ENCODE measurements around the gene NKPD1.

The NKPD1 gene

GRCh38 chr19:45202637-45203036, 41.9 kb upstream of the NKPD1 start:
- Histone ChIP-seq H4K20me1 (ENCODE audit: insufficient read depth, low read length) (no peaks in the 10 kb centered on the region), H3K36me3 (replicated peaks; ENCODE audit: low read depth, low read length) (no peaks in the 10 kb centered on the region), H3K4me3 (ENCODE audit: low read length) (no peak overlapping the region), H3K4me1 (ENCODE audit: low read length) (no peaks in the 10 kb centered on the region), H3K4me2 (ENCODE audit: low read length) (no peak overlapping the region), H2AFZ (ENCODE audit: low read depth, low read length) (no peak overlapping the region), H3K79me2 (ENCODE audit: low read length) (no peaks in the 10 kb centered on the region), H3K9ac (ENCODE audit: low read length) (no peak overlapping the region), H3K27me3 (ENCODE audit: low read depth, low read length) (peaks cover 10% of the 10 kb centered on the region; the same call in 1 of the 2 replicates), H3K27ac (ENCODE audit: low read length) (no peak overlapping the region), H3K9me3 (ENCODE audit: insufficient read depth, low read length) (no peaks in the 10 kb centered on the region)
- TF ChIP-seq EZH2phosphoT487 (IDR thresholded peaks at IDR 0.05; ENCODE audit: low read depth) (no peak), CTCF (IDR thresholded peaks at IDR 0.05; ENCODE audit: low read depth, low read length) (no peak)

DNA sequence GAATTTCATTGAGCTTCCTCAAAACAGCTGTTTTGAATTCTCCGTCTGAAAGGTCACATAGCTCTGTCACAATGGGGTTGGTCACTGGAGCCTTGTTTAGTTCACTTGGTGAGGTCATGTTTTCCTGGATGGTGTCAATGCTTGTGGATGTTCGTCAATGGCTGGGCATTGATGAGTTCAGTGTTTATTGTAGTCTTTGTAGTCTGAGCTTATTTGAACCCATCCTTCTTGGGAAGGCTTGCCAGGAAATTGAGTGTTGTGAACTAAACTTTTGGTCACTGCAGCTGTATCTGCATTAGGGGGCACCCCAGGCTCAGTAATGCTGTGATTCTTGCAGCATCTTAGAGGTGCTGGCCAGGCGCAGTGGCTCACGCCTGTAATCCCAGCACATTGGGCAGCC, 39.8 kb upstream of the NKPD1 start:
- Histone ChIP-seq H3K27me3 (ENCODE audit: low read depth, low read length) (peaks cover 8% of the 10 kb centered on the region; the same call in 1 of the 2 replicates), H3K4me3 (ENCODE audit: low read length) (no peak overlapping the region), H2AFZ (ENCODE audit: low read depth, low read length) (no peak overlapping the region), H3K9me3 (ENCODE audit: insufficient read depth, low read length) (no peaks in the 10 kb centered on the region), H3K36me3 (replicated peaks; ENCODE audit: low read depth, low read length) (no peaks in the 10 kb centered on the region), H3K4me2 (ENCODE audit: low read length) (no peak overlapping the region), H4K20me1 (ENCODE audit: insufficient read depth, low read length) (no peaks in the 10 kb centered on the region), H3K4me1 (ENCODE audit: low read length) (no peaks in the 10 kb centered on the region), H3K79me2 (ENCODE audit: low read length) (no peaks in the 10 kb centered on the region), H3K9ac (ENCODE audit: low read length) (no peak overlapping the region), H3K27ac (ENCODE audit: low read length) (no peak overlapping the region)
- TF ChIP-seq CTCF (IDR thresholded peaks at IDR 0.05; ENCODE audit: low read depth, low read length) (peak; percentile 13; the same call in 1 of the 2 replicates), EZH2phosphoT487 (IDR thresholded peaks at IDR 0.05; ENCODE audit: low read depth) (no peak)

DNA sequence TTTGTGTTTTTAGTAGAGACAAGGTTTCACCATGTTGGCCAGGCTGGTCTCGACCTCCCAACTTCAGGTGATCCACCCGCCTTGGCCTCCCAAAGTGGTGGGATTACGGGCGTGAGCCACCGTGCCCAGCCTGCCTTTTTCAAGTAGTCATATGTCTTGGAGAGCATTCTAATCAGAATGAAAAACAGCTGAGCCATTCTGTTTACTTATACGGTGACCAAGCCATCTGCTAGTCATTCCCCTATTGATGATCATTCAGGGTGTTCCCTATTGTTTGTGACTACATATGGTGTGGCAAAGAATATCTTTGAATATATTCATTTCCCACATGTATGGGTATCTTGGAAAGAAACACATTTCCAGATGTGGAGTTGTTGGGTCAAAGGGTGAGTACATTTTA, 35.0 kb upstream of the NKPD1 start:
- Histone ChIP-seq H3K9me3 (ENCODE audit: insufficient read depth, low read length) (no peaks in the 10 kb centered on the region), H3K4me3 (ENCODE audit: low read length) (no peak overlapping the region), H3K4me1 (ENCODE audit: low read length) (no peaks in the 10 kb centered on the region), H3K4me2 (ENCODE audit: low read length) (no peak overlapping the region), H3K9ac (ENCODE audit: low read length) (no peak overlapping the region), H3K27ac (ENCODE audit: low read length) (no peak overlapping the region), H3K79me2 (ENCODE audit: low read length) (no peaks in the 10 kb centered on the region), H3K27me3 (ENCODE audit: low read depth, low read length) (peaks cover 5% of the 10 kb centered on the region; the same call in 1 of the 2 replicates), H2AFZ (ENCODE audit: low read depth, low read length) (no peak overlapping the region), H4K20me1 (ENCODE audit: insufficient read depth, low read length) (no peaks in the 10 kb centered on the region), H3K36me3 (replicated peaks; ENCODE audit: low read depth, low read length) (no peaks in the 10 kb centered on the region)
- TF ChIP-seq EZH2phosphoT487 (IDR thresholded peaks at IDR 0.05; ENCODE audit: low read depth) = no peak
- TF ChIP-seq CTCF (IDR thresholded peaks at IDR 0.05; ENCODE audit: low read depth, low read length) = no peak

DNA sequence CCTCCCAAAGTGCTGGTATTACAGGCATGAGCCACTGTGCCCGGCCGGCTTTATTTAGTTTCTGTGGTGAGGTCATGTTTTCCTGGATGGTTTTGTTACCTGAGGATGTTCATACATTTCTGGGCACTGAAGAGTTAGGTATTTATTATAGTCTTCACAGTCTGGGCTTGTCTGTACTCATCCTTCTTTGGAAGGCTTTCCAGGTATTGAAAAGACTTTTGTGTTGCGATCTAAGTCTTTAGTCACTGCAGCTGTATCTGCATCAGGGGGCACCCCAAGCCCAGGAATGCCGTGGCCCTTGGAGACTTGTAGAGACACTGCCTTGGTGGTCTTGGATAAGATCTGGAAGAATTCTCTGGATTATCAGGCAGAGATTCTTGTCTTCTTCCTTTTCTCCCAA, 30.6 kb upstream of the NKPD1 start:
- H3K4me2 ChIP-seq (ENCODE audit: low read length) = no peak overlapping the region
- H3K36me3 ChIP-seq (replicated peaks; ENCODE audit: low read depth, low read length) = no peaks in the 10 kb centered on the region
- no peak overlapping the region for H2AFZ ChIP-seq (ENCODE audit: low read depth, low read length)
- no peak for TF ChIP-seq CTCF (IDR thresholded peaks at IDR 0.05; ENCODE audit: low read depth, low read length)
- TF ChIP-seq EZH2phosphoT487 (IDR thresholded peaks at IDR 0.05; ENCODE audit: low read depth) = no peak
- peaks cover 2% of the 10 kb centered on the region; the same call in 1 of the 2 replicates for H3K4me1 ChIP-seq (ENCODE audit: low read length)
- no peaks in the 10 kb centered on the region for H3K27me3 ChIP-seq (ENCODE audit: low read depth, low read length)
- no peak overlapping the region for H3K4me3 ChIP-seq (ENCODE audit: low read length)
- no peaks in the 10 kb centered on the region for H4K20me1 ChIP-seq (ENCODE audit: insufficient read depth, low read length)
- no peaks in the 10 kb centered on the region for H3K9me3 ChIP-seq (ENCODE audit: insufficient read depth, low read length)
- H3K79me2 ChIP-seq (ENCODE audit: low read length) = no peaks in the 10 kb centered on the region
- no peak overlapping the region for H3K27ac ChIP-seq (ENCODE audit: low read length)
- H3K9ac ChIP-seq (ENCODE audit: low read length) = no peak overlapping the region

All from OCI-LY3 (cell line).